Measurements from ENCODE around the gene SLC38A5.
"Not testable (repeated sequence)": the region's sequence is repeated elsewhere in the genome, so short reads cannot be mapped to it uniquely, and the experiment has no call there.

SLC38A5 gene

DNA sequence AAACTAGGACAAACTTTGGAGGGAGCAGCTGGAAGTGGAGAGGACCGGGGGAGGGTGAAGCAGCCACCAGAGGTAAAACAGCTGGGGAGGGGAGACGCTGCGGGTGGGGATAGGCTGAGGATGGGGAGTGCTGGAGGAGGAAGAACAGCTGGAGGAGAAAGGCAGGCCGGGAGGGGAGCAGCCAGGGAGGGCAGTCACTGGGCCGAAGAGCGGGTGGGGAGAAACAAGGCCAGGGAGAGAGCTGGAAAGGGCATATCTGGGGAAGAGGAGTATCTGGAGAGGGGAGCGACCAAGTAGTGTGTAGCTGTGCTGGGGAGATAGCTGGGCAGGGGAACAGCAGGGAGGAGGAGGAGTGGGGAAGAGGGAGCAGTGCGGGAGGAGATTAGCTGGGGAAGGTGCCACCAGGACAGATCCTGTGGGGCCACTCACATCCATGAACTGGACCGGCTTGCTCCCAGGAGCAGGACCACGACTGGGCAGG lies 2.7 kb downstream of the SLC38A5 start:
- DNase-seq = no peak

DNA sequence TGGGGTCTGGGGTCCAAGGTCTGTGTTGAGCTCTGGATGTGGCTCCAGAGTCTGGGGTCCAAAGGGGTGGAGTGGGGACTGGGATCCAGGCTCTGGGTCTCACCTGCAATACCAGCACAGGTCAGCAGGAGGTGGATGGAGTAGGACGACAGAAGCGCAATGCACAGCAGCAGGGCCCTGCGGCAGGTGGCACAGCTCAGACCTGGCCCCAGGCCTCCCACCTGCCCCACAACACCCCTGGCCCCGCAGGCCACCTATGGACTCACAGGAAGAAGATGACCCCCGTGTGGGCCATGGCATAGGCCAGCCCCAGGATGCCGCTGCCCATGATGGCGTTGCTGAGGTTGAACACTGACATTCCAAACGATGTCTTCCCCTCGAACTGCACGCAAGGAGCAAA lies 3.4 kb downstream of the SLC38A5 start:
- DNase-seq = no peak

DNA sequence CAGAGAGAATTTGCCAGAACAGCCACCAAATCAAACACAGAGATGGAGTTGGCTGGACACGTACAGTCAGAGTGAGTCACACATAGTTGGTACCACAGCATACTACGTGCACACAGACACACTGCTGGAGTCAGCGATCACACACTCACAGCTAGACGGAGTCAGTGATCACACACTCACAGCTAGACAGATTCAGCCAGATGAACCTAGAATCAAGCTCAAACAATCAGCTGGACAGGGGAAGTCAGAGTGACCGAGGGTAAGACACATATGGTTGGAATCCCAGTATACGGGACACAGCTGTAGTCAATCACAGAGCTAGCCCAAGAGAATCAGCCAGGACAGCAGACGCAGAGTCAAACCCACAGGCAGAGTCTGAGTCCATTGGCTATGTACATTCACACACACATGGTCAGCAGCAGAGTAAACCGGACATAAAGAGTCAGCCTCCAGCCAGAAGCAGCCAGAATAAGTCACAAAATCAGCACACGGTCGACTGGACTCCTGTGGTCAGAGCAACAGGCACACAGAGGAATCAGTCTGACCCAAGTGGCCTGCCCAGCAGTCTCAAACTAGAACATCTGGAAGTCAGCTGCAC lies 4.6 kb downstream of the SLC38A5 start:
- no peak for DNase-seq

DNA sequence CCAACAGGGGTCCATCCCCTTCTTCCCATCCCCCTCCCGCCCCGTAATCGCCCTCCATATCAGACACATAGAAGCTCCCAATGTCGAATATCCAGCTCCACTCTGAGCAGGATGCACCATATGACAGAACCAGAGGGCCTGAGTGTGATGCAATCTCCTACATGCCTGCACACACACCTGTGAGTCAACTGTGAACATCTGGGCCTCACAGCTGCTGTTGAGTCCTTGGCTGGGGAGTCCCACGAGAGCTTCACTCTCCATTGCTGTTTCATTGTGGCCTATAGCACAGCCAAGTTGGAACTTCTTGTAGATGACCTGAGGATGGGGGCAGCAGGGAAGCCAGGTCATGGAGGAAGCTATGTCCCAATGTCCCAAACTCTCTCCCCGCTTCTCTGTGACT lies 8.2 kb downstream of the SLC38A5 start:
- DNase-seq = no peak

DNA sequence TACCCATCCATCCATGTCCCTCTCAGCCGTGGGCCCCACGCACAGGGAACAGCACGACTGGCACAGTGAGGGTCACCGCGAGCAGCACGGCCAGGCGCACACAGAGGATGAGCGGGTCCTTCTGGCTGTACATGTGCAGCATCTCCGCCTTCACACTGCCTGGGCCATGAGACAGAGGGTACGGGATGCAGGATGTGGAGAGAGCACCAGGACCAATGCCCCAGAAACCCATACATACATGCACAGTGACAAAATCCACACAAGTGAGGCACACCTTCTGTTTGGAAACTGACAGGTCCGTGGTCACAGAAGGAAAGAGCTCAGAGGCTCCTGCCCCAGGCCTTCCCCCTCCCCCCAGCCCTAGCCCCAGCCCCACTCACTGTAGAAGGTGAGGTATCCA lies 9.5 kb downstream of the SLC38A5 start:
- DNase-seq = no peak

DNA sequence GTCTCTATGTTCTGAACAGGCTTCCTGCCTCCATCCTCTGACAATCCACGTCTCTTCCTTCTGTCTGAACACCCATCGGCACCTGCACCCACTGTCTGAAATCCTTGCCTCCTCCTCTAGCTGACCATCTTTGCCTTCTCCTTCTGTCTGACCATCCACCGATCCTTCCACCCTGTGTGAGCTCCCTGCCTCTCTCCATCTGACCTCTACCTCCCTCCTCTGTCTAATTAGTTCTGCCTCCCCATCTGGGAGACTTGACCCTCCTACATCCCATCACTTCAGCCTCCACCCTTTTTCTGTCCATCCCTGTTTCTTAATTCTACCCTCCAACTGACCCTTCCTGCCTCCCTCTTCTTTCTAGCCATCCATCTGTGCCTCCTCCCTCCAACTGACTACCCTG lies 10.0 kb downstream of the SLC38A5 start:
- DNase-seq = no peak

DNA sequence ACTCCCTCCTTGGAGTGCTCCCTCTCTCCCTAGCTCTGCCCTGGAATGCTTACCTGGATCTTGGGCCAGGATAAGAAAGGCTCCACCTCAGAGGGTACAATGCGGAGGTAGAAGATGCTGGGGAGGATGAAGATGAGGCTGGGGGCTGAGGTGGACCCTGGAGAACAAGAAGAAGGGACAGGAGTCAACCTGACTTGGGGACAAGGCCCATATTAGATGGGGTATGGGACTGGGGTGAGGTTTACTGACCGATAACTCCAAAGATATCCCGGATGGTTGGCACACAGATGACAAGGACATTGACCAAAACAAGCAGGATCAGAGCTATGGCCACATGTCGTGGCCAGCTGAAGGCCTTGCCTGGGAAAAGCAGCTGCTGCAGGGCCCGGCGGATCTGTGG lies 10.6 kb downstream of the SLC38A5 start:
- DNase-seq = no peak

DNA sequence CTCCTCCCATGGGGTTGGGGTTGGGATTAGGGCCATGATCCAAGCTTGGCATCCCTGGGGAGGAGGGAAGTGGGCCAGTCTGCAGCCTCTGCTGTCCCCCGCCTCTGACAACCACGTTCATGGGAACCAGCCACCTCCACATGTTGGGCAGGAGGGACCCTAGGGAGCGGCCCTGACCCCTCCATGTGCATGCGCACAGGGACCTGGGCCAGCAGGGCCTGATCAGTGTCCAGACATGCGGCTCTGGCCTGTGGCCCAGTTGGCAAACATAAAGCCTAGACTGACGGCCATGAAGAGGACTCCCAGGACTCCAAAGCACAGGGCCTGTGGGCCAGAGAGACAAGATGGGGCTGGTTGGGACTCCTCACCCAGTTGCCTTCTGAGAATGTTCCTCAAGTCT lies 11.3 kb downstream of the SLC38A5 start:
- no peak for DNase-seq

DNA sequence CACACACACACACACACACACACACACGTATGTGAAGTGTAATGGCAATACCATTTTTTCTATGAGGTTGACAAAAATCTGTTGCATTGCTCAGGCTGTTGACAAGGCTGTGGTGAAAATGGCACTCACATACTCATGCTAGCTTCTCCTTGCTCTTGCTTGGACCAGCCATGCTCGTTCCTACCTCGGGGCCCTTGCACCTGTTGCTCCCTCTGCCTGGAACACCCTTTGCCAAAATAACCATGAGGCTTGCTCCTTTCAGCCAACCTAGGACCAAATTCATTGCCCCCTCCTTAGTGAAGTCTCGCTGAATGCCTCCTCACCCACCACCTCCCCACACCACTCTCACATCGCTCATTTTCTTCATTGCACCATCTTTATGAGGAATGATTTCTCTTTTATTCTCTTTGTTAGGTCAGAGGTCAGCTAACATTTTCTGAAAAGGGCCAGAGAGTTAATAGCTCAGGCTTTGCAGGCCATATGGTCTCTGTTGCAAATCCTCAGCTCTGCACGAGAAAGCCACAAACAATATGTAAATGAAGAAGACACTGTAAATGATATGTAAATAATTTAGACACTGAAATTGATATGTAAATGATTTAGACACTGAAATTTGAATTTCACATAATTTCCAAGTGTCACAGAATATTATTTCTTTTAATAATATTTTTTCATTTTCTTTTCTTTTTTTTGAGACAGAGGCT lies 13.3 kb downstream of the SLC38A5 start:
- DNase-seq = no peak

DNA sequence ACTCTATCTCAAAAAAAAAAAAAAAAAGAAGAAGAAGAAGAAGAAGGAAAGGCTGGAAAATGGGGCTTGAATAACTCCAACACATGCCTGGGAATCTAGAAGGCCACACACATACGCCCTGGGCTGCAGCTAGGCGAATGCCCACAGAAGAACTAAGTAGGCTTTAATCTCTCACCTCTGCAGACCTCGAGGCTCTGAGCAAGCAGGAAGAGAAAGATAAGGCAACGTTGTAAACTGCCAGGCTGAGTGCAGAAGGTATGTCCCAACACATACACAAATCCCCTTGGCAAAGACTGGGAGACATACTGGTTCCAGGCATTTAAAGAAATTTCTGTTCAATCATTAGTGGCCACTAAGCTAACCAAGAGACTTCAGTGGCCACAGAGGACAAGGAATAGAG lies 18.4 kb downstream of the SLC38A5 start:
- DNase-seq = no peak

DNA sequence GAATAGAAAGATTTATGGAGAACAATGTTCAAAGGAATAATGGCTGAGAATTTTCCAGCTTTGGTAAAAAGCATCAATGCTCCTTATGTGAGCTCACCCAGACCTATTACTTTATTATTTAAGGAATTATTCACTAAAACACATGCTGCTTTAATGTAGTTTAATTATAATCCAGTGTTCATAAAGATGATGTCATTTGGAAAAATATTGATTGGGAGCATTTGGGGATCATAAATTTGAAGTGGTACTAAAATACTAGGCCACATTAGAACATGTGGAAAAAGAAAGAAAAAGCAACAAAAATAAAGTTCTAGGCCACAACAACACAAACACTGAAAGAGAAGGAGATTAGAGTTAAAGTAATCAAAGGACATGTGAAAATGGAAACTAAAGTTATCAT lies 20.0 kb downstream of the SLC38A5 start:
- no peak for DNase-seq

DNA sequence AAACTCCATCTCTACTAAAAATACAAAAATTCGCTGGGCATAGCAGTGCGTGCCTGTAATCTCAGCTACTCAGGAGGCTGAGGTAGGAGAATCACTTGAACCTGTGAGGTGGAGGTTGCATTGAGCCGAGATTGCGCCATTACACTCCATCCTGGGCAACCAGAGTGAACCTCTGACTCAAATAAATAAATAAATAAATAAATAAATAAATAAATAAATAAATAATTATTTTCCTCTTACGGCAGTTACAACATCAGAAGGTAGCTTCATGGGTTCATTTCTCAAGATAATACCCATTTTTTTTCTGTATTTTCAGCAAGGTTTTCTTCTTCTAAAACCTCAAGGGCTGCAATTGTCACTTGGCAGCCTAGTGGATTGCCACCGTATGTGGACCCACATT lies 22.9 kb downstream of the SLC38A5 start:
- DNase-seq = not testable (repeated sequence)

DNA sequence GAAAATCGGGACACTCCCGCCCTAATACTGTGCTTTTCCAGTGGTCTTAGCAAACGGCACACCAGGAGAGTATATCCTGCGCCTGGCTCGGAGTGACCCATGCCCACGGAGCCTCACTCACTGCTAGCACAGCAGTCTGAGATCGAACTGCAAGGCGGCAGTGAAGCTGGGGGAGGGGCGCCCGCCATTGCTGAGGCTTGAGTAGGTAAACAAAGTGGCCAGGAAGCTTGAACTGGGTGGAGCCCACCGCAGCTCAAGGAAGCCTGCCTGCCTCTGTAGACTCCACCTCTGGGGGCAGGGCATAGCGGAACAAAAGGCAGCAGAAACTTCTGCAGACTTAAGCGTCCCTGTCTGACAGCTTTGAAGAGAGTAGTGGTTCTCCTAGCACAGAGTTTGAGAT lies 36.3 kb downstream of the SLC38A5 start:
- peak; percentile 57 for DNase-seq

DNA sequence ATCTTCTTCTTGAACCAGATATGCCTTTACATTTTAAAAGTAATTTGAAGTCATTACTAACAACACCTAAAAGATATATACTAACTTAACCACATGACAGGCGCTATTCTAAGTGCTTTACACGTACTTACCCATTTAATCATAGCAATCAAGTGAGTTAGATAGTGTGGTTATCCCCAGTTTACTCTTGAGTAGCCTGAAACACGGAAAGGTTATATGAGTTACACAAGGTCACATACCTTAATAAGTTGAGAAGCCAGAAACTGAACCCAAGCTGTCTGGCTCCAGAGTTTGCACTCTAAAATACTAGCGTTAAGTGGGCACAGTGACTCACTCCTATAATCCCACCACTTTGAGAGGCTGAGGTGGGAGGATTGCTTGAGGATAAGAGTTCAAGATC lies 39.9 kb downstream of the SLC38A5 start:
- DNase-seq = not testable (repeated sequence)

DNA sequence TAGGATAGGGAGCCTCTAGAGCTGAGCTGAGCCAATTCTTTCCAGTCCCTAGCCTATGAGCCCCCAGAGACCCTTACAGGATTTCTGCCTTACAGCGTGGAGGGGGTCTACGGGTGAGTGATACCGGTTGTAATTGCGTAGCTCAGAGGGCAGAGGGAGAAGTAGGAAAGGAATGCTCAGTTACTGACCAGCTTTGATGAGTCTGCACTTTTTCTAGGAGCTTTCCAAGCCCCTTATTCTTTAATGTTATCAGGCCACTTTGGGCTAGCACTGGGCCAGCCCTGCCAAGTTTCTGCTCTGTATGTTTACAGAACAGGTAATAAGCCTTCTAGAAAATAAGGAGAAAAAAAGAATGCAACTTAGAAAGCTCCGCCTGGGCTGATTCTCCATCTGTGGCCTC lies 40.5 kb downstream of the SLC38A5 start:
- DNase-seq = not testable (repeated sequence)

DNA sequence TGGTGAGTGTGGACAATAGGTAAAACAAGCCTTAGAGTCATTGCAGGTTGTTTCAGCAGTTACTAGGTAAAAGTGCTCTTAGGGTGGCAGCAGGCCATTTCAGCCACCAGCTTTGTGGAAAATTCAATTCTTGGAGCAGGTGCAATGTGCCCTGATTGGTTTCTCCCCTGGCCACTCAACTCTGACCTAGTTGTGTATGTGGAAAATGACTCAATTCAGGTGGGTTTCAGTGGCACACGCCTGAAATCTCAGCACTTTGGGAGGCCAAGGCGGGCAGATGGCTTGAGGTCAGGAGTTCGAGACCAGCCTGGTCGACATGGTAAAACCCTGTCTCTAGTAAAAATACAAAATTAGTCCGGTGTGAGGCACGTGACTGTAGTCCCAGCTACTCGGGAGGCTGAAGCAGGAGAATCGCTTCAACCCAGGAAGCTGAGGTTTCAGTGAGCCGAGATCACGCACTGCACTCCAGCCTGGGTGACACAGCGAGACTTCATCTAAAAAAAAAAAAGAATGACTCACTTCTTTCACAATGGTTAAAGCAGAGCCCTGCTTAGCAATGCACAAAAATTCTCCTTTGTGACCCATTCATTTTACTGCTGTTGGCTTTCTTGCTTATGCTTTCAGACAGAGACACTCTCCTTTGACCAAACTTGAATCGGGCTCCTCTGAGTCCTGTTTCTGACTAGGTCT lies 42.9 kb downstream of the SLC38A5 start:
- not testable (repeated sequence) for DNase-seq

DNA sequence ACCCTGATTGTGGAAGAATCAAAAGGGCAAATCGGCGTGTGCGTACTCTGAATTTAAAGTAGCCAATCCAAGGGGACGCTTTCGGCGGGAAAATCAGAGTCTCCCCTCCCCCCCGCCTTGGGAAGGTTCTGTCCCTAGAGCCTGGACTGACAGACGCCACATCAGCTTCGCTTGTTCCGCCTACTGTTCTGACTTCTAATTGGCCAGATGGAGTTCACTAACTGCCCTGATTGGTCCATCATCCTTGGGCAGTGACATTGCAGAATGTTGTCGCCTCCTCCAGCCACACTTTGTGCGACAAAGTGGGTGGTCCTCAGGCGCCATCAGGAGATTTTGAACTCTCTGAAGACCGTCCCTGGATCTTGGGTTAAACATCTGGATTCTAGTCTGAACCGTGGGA lies 58.2 kb downstream of the SLC38A5 start, which contains the start of gene SSX4B:
SSX4B (minus strand) TSS at position 101 of the 400 bp plus-strand sequence. CDS start 588 bp downstream, outside the sequence.
- not testable (repeated sequence) for DNase-seq
